Measurements from ENCODE around the gene DIPK1B. TPM values are rescaled to one million over a fixed set of nuclear protein-coding genes. Genes with fewer than 3 reads are reported as not detected.

Gene DIPK1B
- total RNA-seq, 4 donors from 2014 or later: 3.2 to 26.3 (median 21.0) TPM

DNA sequence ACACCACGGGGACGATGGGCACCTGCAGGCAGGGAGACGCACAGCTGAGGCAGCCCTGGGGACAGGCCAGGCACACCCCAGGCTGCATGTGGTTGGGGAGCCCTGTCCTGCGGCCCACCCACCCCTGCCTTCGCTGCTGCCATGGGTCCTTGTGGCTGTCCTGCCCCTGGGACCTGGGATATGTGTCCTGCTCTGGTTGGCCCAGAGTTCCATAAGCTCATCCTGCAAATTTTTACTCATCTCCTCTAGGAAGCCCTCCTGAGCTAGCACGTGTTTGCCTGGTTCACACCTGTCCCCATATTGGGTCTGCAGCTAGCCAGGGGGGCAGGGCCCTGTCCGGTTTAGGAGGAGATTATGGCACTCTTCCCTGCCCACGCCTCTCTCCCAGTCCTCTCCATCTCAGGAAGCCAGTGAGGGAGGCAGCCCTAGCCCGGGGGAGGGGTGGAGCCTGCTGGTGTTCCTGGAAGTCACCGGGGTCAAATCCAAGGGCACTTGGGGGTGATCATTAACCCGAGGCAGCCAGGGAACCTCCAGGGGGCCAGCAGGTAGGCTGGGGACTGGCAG lies 37.5 kb upstream of the DIPK1B start:
- TF ChIP-seq, protein P1, sequence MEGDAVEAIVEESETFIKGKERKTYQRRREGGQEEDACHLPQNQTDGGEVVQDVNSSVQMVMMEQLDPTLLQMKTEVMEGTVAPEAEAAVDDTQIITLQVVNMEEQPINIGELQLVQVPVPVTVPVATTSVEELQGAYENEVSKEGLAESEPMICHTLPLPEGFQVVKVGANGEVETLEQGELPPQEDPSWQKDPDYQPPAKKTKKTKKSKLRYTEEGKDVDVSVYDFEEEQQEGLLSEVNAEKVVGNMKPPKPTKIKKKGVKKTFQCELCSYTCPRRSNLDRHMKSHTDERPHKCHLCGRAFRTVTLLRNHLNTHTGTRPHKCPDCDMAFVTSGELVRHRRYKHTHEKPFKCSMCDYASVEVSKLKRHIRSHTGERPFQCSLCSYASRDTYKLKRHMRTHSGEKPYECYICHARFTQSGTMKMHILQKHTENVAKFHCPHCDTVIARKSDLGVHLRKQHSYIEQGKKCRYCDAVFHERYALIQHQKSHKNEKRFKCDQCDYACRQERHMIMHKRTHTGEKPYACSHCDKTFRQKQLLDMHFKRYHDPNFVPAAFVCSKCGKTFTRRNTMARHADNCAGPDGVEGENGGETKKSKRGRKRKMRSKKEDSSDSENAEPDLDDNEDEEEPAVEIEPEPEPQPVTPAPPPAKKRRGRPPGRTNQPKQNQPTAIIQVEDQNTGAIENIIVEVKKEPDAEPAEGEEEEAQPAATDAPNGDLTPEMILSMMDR (IDR thresholded peaks at IDR 0.05): no peak
- no peak for TF ChIP-seq POLR2A (IDR thresholded peaks at IDR 0.05)
- DNase-seq: peak in 1 of 2 donors; percentile 62
- Histone ChIP-seq H3K4me1 (peaks cover 0 to 9% of the 10 kb centered on the region in 2 donors), H3K9me3 (no peaks in the 10 kb centered on the region), H3K27ac (no peak overlapping the region), H3K36me3 (no peaks in the 10 kb centered on the region), H3K4me3 (no peak overlapping the region), H3K27me3 (peaks cover 0 to 3% of the 10 kb centered on the region in 2 donors)
- intact Hi-C loops (cut with DNase I; ENCODE audit: low total_unique reads): no loop called here

DNA sequence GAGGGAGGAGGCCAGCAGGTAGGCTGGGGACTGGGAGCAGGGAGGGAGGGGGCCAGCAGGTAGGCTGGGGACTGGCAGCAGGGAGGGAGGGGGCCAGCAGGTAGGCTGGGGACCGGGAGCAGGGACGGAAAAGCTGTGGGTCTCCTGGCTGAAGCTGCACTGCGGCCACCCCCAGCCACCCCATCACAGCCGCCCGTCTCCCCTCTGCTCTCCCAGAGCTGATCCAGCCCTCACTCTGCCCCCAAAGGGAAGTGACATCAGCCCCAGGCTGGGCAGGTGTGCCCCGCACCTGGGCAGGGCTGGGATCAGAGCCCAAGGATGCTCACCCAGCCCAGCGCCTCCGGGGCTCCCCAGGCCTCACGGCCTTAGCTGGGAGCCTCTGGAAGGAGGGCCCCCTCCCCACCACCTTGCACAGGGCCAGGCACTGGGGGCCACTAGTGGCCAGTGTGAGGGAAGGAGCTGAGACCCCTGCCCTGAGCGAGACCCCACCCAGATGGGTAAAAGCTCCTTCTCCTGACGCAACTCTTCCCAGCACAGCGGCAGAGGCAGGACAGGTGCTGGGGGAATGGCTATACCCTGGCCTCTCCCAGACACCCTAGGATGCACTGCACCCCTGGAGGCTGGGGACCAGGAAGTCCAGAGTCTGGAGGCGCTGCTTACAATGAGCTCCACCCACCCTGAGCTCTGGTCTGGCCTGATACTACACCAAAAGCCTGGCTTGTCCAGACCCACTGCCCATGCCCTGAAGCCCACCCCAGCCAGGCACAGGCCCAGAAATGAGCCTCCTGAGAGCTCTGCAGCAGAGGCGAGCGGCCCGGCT lies 36.7 kb upstream of the DIPK1B start:
- H3K4me3 ChIP-seq: no peak overlapping the region
- intact Hi-C loops (cut with DNase I; ENCODE audit: low total_unique reads): no loop called here
- TF ChIP-seq, protein P1 (IDR thresholded peaks at IDR 0.05): no peak
- no peak for TF ChIP-seq POLR2A (IDR thresholded peaks at IDR 0.05)
- no peaks in the 10 kb centered on the region for H3K27me3 ChIP-seq
- no peaks in the 10 kb centered on the region for H3K36me3 ChIP-seq
- peaks cover 0 to 7% of the 10 kb centered on the region in 2 donors for H3K4me1 ChIP-seq
- H3K9me3 ChIP-seq: no peaks in the 10 kb centered on the region
- no peak for DNase-seq
- no peak overlapping the region for H3K27ac ChIP-seq

DNA sequence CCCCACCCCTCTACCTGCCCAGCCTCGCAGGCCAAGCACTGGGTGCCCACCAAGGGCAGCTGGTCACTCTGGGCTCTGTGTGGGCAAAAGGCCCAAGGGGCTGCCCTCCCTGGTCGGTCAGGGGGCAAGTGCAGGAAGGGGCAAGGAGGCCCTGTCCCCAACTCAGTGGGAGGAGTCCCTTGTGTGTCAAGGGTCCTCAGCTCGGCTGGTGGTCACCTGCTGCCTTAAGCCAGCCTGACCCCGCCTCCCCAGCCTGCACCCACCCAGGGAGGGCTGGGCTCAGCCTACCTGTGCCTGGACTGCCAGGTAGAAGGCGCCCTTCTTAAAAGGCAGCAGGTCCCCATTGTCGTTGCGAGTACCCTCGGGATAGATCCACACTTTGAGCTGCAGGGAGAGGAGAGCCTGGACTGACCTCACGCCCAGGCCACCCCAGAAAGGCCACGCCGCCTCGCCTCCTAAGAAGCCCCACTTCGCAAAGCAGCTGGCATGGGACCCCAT lies 36.0 kb upstream of the DIPK1B start:
- no peak for DNase-seq
- Histone ChIP-seq H3K27me3 (no peaks in the 10 kb centered on the region), H3K4me3 (no peak overlapping the region), H3K27ac (no peak overlapping the region), H3K4me1 (peaks cover 0 to 4% of the 10 kb centered on the region in 2 donors), H3K9me3 (no peaks in the 10 kb centered on the region), H3K36me3 (no peaks in the 10 kb centered on the region)
- TF ChIP-seq, protein P1 (IDR thresholded peaks at IDR 0.05): no peak
- no peak for TF ChIP-seq POLR2A (IDR thresholded peaks at IDR 0.05)
- intact Hi-C loops (cut with DNase I; ENCODE audit: low total_unique reads): no loop called here

DNA sequence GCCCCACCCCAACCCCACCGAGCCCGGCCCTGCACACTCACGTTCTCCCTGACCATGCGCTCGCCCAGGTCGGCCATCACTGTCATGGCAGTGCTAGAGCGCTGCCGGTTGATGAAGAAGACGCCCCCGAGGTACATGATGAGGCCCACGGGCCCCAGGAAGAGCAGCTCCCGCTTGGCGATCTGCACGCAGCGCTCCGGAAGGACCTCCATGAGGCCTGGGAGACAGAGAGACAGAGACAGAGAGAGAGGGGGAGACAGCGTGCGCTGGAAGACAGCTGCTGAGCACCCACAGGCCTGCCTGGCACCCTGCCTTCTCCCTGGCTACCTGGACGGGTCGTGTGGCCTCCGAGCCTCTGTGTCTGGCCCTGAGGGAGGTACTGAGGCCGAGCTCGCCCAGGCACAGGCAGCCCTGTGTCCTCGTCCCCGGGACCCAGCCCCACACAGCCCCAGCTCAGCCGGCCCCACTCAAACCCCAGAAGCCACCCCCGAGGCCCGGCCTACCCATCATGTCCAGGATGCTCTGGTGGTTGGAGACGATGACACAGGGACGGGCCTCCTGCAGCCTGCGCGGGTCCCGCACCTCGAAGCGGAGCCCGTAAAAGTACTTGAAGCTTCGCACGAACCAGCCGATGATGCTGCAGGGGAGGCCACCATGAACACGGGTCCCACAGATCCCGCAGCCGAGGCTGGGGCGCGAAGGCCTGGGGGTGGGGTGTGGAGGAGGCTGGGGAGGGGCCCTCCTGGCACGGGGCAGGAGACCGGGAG lies 35.3 kb upstream of the DIPK1B start:
- H3K4me1 ChIP-seq: no peaks in the 10 kb centered on the region
- intact Hi-C loops (cut with DNase I; ENCODE audit: low total_unique reads): no loop called here
- TF ChIP-seq POLR2A (IDR thresholded peaks at IDR 0.05): no peak
- TF ChIP-seq, protein P1 (IDR thresholded peaks at IDR 0.05): no peak
- no peak overlapping the region for H3K27ac ChIP-seq
- H3K4me3 ChIP-seq: no peak overlapping the region
- H3K36me3 ChIP-seq: no peaks in the 10 kb centered on the region
- no peaks in the 10 kb centered on the region for H3K27me3 ChIP-seq
- no peaks in the 10 kb centered on the region for H3K9me3 ChIP-seq
- DNase-seq: no peak
